HCT116 (cell line): ENCODE data around the gene CAMKK1. TPM values are rescaled to one million over a fixed set of nuclear protein-coding genes. Genes with fewer than 3 reads are reported as not detected.

Experiments
- ATAC-seq: fragments of 200-7000 bp; cut with Tn5 transposase; 2 replicates; pipeline ENCODE4 v1.9.1; 2020; ENCODE audit warnings: mild to moderate bottlenecking, moderate library complexity
- BruUV-seq: library from RNA; stranded (reverse); fragments of 400-500 nt; replicated peaks from 2 replicates; lab custom pipeline; 2021; lab: Mats Ljungman, UMichigan
- CTCF ChIA-PET: fragments of 300-600 bp; sonication (Branson Sonifier 250); formaldehyde crosslinking; loops from one replicate; lab custom pipeline; 2021; ENCODE audit warnings: antibody characterized with exemption; lab: Charles Lee
- POLR2A ChIA-PET: fragments of 300-600, 350-600 bp; sonication (Branson Sonifier 250); formaldehyde crosslinking; loops from one replicate; lab custom pipeline; 2021; ENCODE audit warnings: antibody characterized with exemption; lab: Charles Lee
- RAD21 ChIA-PET, 2 experiments: fragments of 300-600 bp; sonication (Branson Sonifier 250); formaldehyde crosslinking; loops; one replicate each; lab custom pipeline; 2023; ENCODE audit warnings: low total read pairs in 2 of 2; ENCODE audit not compliant: uncharacterized antibody in 2 of 2, unreplicated experiment in 2 of 2, low non-redundant PET in 1 of 2; lab: Charles Lee
- DNase-seq: peaks from one replicate; pipeline ENCODE4 v3.0.0-alpha.2; 2010; ENCODE audit warnings: low read depth, low spot score
- H2AFZ ChIP-seq: fragments of 200-600 bp; shearing (Covaris generic), sonication (generic); 2 replicates; pipeline ENCODE4 v1.6.1; 2017; ENCODE audit warnings: low read depth, mixed run types, mixed read lengths, antibody characterized with exemption, low read length; ENCODE audit not compliant: poor library complexity, severe bottlenecking
- H3K27ac ChIP-seq: 2 replicates; pipeline ENCODE4 v1.5.1; 2012; ENCODE audit warnings: low read depth, low read length
- H3K27me3 ChIP-seq: fragments of 200-600 bp; sonication (generic); 2 replicates; pipeline ENCODE4 v1.6.1; 2016; ENCODE audit warnings: mixed run types, low read length, mixed read lengths; ENCODE audit not compliant: insufficient read depth
- H3K36me3 ChIP-seq, 2 experiments: fragments of 200-500 bp in 1 of 2; fragments of 200-600 bp in 1 of 2; sonication (Bioruptor generic) in 1 of 2; sonication (generic) in 1 of 2; 2 replicates each; pipeline versions ENCODE4 v1.5.1 to v1.6.1; 2014 to 2016; ENCODE audit warnings: low read length in 2 of 2, inconsistent platforms in 1 of 2, mixed read lengths in 1 of 2, mixed run types in 1 of 2; ENCODE audit not compliant: insufficient read depth in 2 of 2, control insufficient read depth in 1 of 2
- H3K4me1 ChIP-seq, 2 experiments: fragments of 200-600 bp in 1 of 2; sonication (generic) in 1 of 2; 2 replicates each; pipeline versions ENCODE4 v1.5.1 to v1.6.1; 2012 to 2017; ENCODE audit warnings: low read length in 2 of 2, inconsistent platforms in 1 of 2, mild to moderate bottlenecking in 1 of 2, mixed read lengths in 1 of 2, mixed run types in 1 of 2, moderate library complexity in 1 of 2; ENCODE audit not compliant: insufficient read depth in 2 of 2, control insufficient read depth in 1 of 2
- H3K4me2 ChIP-seq: fragments of 200-600 bp; sonication (generic); 2 replicates; pipeline ENCODE4 v1.6.1; 2017; ENCODE audit warnings: mixed run types, low read length, mixed read lengths
- H3K4me3 ChIP-seq, 2 experiments: fragments of 200-600 bp in 1 of 2; sonication (generic) in 1 of 2; replicated peaks in 1 of 2; 2 replicates each; pipeline ENCODE4 v1.5.1; 2011 to 2016; ENCODE audit warnings: low read length in 2 of 2, control low read depth in 1 of 2, low read depth in 1 of 2, mild to moderate bottlenecking in 1 of 2, mixed read lengths in 1 of 2, mixed run types in 1 of 2
- H3K79me2 ChIP-seq: fragments of 200-600 bp; sonication (generic); 2 replicates; pipeline ENCODE4 v1.6.1; 2017; ENCODE audit warnings: mild to moderate bottlenecking, mixed run types, low read length, moderate library complexity, mixed read lengths; ENCODE audit not compliant: insufficient read depth
- H3K9ac ChIP-seq: fragments of 200-600 bp; sonication (generic); 2 replicates; pipeline ENCODE4 v1.6.1; 2016; ENCODE audit warnings: low read length, mixed read lengths
- H3K9me2 ChIP-seq: fragments of 200-600 bp; sonication (generic), shearing (Covaris generic); 2 replicates; pipeline ENCODE4 v1.6.1; 2017; ENCODE audit warnings: mixed run types, mild to moderate bottlenecking, moderate library complexity; ENCODE audit not compliant: insufficient read depth
- H3K9me3 ChIP-seq, 2 experiments: fragments of 200-500 bp in 1 of 2; fragments of 200-600 bp in 1 of 2; sonication (Bioruptor generic) in 1 of 2; sonication (generic) in 1 of 2; 2 replicates each; pipeline ENCODE4 v1.6.1; 2014 to 2017; ENCODE audit warnings: low read length in 2 of 2, mixed read lengths in 2 of 2, inconsistent platforms in 1 of 2, low read depth in 1 of 2, mild to moderate bottlenecking in 1 of 2, mixed run types in 1 of 2, moderate library complexity in 1 of 2; ENCODE audit not compliant: control insufficient read depth in 1 of 2, insufficient read depth in 1 of 2
- H4K20me1 ChIP-seq: fragments of 200-600 bp; sonication (generic), shearing (Covaris generic); 2 replicates; pipeline ENCODE4 v1.6.1; 2017; ENCODE audit warnings: mixed run types, mild to moderate bottlenecking, moderate library complexity; ENCODE audit not compliant: insufficient read depth
- CEBPB ChIP-seq: IDR thresholded peaks from 2 replicates; pipeline ENCODE4 v1.6.1; 2012; ENCODE audit warnings: low read depth
- CTCF ChIP-seq, 3 experiments: fragments of 200-600 bp in 1 of 3; sonication (generic) in 1 of 3; IDR thresholded peaks in 2 of 3; conservative IDR thresholded peaks in 1 of 3; 2 replicates each; pipeline ENCODE4 v1.5.1; 2012 to 2017; ENCODE audit warnings: low read depth in 2 of 3, low read length in 2 of 3, antibody characterized with exemption in 1 of 3, borderline replicate concordance in 1 of 3, control low read depth in 1 of 3, mild to moderate bottlenecking in 1 of 3, mixed read lengths in 1 of 3, mixed run types in 1 of 3, moderate library complexity in 1 of 3; ENCODE audit not compliant: insufficient read depth in 1 of 3
- EZH2 ChIP-seq: fragments of 200-600 bp; sonication (generic); IDR thresholded peaks from 2 replicates; pipeline ENCODE4 v1.6.1; 2017; ENCODE audit warnings: antibody characterized with exemption, mixed run types
- EZH2phosphoT487 ChIP-seq: fragments of 200-600 bp; IDR thresholded peaks from 2 replicates; pipeline ENCODE4 v1.6.1; 2018; ENCODE audit warnings: antibody characterized with exemption, borderline replicate concordance
- JUND ChIP-seq: IDR thresholded peaks from 2 replicates; pipeline ENCODE4 v1.6.1; 2012
- MAX ChIP-seq: IDR thresholded peaks from 2 replicates; pipeline ENCODE4 v1.6.1; 2012
- POLR2A ChIP-seq: IDR thresholded peaks from 2 replicates; pipeline ENCODE4 v1.7.0; 2011; ENCODE audit warnings: borderline replicate concordance; ENCODE audit not compliant: insufficient read depth, insufficient read length; ENCODE audit errors: extremely low read depth
- REST ChIP-seq: IDR thresholded peaks from 2 replicates; pipeline ENCODE4 v1.6.1; 2012; ENCODE audit warnings: low read depth
- SIN3A ChIP-seq: IDR thresholded peaks from 2 replicates; pipeline ENCODE4 v1.6.1; 2012; ENCODE audit warnings: low read depth
- SP1 ChIP-seq: IDR thresholded peaks from 2 replicates; pipeline ENCODE4 v1.6.1; 2012; ENCODE audit warnings: low read depth
- YY1 ChIP-seq: IDR thresholded peaks from 2 replicates; pipeline ENCODE4 v1.6.1; 2011; ENCODE audit warnings: low read length, low read depth, moderate library complexity, mild to moderate bottlenecking; ENCODE audit not compliant: insufficient replicate concordance; ENCODE audit errors: extremely low read depth
- ZBTB33 ChIP-seq: IDR thresholded peaks from 2 replicates; pipeline ENCODE4 v1.6.1; 2011; ENCODE audit warnings: mild to moderate bottlenecking, low read length, moderate library complexity; ENCODE audit not compliant: insufficient replicate concordance; ENCODE audit errors: extremely low read depth
- ZNF274 ChIP-seq: fragments of 200-500 bp; sonication (Bioruptor generic); IDR thresholded peaks from 2 replicates; pipeline ENCODE4 v1.6.1; 2014; ENCODE audit warnings: mild to moderate bottlenecking, low read depth, low read length, inconsistent platforms
- intact Hi-C: fragments of 100-400 bp; cut with micrococcal nuclease; formaldehyde crosslinking; loops from 2 replicates; pipeline ENCODE4 v1.10.0; 2022
- total RNA-seq: library from RNA; stranded (reverse); gene quantifications from one replicate; pipeline ENCODE4 v1.2.1, GENCODE V29; 2021; ENCODE audit not compliant: unreplicated experiment

CAMKK1 gene
- total RNA-seq, 1 experiment from 2014 or later: 10.6 TPM

GRCh38 chr17:3870871-3871306 lies 22.0 kb downstream of the CAMKK1 start:
- no peak for DNase-seq
- no peak for TF ChIP-seq EZH2phosphoT487
- no peak for TF ChIP-seq REST
- no peak for TF ChIP-seq ZBTB33
- TF ChIP-seq ZNF274: no peak
- TF ChIP-seq SP1: no peak
- no peak for TF ChIP-seq MAX
- TF ChIP-seq CEBPB: no peak
- TF ChIP-seq POLR2A: no peak
- no peak for TF ChIP-seq JUND
- TF ChIP-seq CTCF (IDR thresholded peaks at IDR 0.05 in 2 of 3, conservative IDR thresholded peaks at IDR 0.05 in 1 of 3; ENCODE audit: borderline replicate concordance in 1 of 3, insufficient read depth in 1 of 3, low read depth in 2 of 3, low read length in 2 of 3): no peak
- TF ChIP-seq EZH2: no peak
- TF ChIP-seq SIN3A: no peak
- no peak for TF ChIP-seq YY1
- Histone ChIP-seq H4K20me1 (no peaks in the 10 kb centered on the region), H3K27ac (no peak overlapping the region), H3K9me2 (no peaks in the 10 kb centered on the region), H3K9ac (no peak overlapping the region), H3K36me3 (peaks cover 0 to 10% of the 10 kb centered on the region in 2 experiments; a peak in 2 of 4 replicates), H3K9me3 (no peaks in the 10 kb centered on the region), H3K27me3 (no peaks in the 10 kb centered on the region), H2AFZ (no peak overlapping the region), H3K4me1 (no peaks in the 10 kb centered on the region), H3K4me3 (no peak overlapping the region), H3K4me2 (no peak overlapping the region), H3K79me2 (no peaks in the 10 kb centered on the region)
- BruUV-seq: no TSS peak
- intact Hi-C loops: no loop called here
- CTCF ChIA-PET: no interaction called here
- ATAC-seq: no peak
- POLR2A ChIA-PET: no interaction called here
- RAD21 ChIA-PET: no interaction called here
